ENCODE data around the gene MAPK1.
"Not testable (repeated sequence)": the region's sequence is repeated elsewhere in the genome, so short reads cannot be mapped to it uniquely, and the experiment has no call there.

Gene MAPK1

GRCh38 chr22:21867528-21868266 is at the start of gene MAPK1:
MAPK1 (minus strand) TSS chr22:21867645; CDS start chr22:21867440, 205 bp downstream.
- peak; percentile 85 for DNase-seq

GRCh38 chr22:21916309-21916918 is 49.0 kb upstream of the MAPK1 start:
- no peak for DNase-seq

- DNase-seq = no peak
These were observed 48.3 kb upstream of the MAPK1 start for GRCh38 chr22:21915624-21916308.

DNA sequence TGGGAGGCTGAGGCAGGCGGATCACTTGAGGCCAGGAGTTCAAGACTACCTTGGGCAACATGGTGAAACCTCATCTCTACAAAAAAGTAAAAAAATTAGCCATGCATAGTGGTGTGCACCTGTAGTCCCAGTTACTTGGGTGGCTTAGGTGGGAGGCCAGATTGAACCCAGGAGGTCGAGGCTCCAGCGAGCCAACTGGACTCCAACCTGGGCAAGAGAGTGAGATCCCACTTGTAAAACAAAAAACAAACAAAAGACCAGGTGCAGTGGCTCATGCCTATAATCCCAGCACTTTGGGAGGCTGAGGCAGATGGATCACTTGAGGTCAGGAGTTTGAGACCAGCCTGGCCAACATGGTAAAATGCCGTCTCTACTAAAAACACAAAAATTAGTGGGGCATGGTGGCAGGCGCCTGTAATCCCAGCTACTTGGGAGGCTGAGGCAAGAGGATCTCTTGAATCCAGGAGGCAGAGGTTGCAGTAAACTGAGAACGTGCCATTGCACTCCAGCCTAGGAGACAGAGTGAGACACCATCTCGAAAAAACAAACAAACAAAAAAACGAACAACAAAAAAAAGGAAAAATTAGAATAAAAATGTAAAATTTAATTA is 46.7 kb upstream of the MAPK1 start:
- DNase-seq = not testable (repeated sequence)

GRCh38 chr22:21910367-21910766 is 42.9 kb upstream of the MAPK1 start:
- DNase-seq = not testable (repeated sequence)

DNA sequence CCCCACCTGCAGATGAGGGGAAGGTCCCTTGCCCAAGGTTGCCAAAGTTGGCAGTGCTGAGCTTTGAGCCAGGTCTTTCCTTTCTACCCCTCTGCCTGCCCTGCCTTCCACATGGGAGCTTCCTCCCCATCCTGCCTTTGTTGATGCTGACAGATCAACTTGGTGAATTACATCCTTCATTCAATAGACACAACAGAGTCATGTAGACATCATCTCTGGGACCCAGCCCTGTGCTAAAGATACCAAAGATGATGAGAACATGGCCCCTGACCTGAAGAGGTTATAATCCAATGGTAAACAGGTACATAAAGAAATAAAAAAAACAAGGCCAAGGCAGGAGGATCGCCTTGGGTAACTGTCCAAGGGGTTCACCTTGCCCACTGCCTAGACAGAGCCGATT is 42.4 kb upstream of the MAPK1 start:
- no peak for DNase-seq

DNA sequence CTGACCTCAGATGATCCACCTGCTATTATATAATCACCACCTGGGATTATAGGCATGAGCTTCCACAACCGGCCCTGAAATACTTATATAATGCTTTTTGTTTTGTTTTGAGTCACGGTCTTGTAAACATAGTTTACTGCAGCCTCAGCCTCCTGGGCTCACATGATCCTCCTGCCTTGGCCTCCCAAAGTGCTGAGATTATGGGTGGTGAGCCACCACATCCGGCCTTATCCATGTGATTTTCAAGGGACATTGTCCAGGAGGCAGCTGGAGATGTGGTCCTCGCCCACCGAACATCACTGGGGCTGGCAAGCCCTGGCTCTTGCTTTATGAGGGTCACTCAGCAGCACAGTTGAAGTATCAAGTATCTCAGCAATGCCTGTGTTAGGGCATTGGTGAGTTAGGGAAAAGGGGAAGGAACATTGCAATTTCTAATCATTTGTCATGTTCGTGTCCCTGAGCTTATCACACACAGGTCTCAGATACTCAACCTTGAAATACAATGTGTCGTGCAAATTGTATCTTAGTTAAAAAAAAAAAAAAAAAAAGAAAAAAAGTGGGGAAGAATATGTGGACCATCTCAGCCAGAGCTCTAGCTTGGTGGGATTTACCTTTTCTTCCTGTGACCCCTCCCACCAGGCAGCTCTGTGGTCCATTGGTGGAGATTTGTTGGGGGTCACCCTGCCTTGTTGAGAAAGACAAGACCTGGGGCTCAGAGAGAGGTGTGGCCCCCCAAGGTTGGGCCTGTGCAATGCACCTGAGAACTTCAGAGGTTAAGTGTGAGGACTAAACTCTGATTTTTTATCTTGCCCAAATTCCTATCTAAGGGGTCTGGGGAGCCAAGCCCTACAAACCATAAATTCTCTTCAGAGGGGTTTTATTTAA is 40.4 kb upstream of the MAPK1 start:
- DNase-seq = no peak

DNA sequence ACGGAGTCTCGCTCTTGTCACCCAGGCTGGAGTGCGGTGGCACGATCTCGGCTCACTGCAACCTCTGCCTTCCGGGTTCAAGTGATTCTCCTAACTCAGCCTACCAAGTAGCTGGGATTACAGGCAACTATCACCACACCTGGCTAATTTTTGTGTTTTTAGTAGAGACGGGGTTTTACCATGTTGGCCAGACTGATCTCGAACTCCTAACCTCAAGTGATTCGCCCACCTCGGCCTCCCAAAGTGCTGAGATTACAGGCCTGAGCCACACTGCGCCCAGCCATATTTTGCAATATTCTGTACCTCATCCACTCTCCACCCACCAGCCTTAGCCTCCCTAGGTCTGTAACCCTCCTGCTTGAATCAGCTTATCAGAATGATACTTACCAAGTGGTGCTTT is 37.8 kb upstream of the MAPK1 start:
- DNase-seq = not testable (repeated sequence)

DNA sequence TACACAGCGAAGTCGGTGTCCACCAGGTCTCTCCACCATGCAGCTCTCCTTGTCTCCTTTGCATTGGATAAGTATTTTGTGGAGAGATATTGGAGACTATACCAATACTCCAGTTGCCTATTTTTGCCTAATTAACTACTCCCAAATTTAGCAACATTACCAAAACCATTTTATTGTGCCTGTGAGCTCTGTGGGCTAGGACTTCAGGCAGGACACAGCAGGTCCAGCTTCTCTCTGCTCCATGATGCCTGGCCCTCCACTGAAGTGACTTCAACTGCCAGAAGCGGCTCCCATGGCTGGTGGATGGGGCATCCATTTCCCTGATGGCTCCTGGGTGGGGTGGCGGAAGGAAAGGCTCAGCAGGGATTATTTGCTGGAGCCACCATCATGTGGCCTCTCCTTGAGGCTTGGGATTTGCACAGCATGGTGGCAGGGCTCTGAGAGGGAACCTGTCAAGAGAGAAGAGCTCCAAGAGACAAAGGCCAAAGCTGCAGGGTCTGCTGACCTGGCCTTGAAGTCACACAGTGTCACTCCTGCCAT is 36.9 kb upstream of the MAPK1 start:
- no peak for DNase-seq

- no peak for DNase-seq
These were observed 35.8 kb upstream of the MAPK1 start for GRCh38 chr22:21903283-21903682.

DNA sequence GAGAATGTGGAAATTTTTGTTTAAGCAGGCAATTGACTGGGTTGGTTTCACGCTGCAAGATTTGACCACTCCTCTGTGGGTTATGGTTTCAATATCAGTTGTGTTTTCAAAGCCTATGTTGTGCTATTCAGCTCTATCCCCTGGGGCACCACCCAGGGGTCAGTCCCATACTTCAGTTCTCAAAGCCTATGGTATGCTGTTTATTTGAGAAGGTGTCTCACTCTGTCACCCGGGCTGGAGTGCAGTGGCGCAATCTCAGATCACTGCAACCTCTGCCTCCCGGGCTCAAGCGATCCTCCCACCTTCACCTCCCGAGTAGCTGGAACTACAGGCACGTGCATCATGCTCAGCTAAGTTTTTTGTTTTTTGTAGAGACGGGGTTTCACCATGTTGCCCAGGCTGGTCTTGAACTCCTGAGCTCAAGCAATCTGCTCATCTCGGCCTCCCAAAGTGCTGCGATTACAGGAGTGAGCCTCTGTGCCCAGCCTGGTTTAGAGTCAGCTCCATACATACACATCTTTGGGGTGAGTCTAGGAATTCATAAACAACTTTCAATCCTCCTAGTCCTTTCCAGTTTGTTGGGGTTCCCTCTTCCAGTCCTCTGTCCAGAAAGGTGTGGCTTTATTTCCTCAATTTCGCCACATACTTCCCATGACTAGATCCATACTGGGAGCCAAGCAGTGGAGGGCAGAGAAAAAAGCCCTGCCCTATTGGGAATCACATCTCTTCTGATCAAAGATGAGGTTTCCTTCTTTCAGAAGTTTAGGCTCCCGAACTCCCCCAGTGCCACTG is 35.0 kb upstream of the MAPK1 start:
- DNase-seq = no peak

DNA sequence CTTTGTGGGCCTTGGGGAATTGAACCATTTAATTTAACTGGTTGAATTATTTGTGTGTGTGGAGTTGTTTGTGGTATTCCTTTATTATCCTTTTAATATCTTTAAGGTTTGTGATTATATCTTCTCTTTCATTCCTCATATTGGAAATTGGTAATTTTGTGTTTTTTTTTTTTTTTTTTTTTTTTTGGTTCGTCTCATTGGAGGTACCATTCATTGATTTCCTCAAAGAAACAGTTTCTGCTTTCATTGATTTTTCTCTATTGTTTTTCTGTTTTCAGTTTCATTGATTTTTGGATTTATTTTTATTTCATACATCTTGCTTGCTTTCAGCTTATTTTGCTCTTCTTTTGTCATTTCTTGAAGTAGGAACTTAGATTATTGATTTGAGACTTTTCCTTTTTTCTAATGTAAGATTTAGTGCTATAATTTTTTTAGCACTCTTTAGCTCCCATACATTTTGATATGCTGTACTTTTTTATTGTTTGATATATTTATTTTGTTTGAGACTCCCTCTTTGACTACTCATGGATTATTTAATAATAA is 31.0 kb upstream of the MAPK1 start:
- DNase-seq = no peak

- DNase-seq = no peak
These were observed 29.6 kb upstream of the MAPK1 start for GRCh38 chr22:21896951-21897513.

DNA sequence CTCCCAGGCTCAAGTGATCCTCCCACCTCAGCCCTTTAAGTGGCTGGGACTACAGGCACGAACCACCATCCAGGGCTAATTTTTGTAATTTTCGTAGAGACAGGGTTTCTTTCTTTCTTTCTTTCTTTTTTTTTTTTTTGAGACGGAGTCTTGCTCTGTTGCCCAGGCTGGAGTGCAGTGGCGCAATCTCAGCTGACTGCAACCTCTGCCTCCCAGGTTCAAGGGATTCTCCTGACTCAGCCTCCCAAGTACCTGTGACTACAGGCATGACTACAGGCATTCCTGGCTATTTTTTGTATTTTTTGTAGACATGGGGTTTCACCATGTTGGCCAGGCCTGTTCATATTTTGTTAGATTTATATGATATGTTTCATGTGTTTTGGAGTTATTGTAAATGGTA is 28.8 kb upstream of the MAPK1 start:
- DNase-seq = not testable (repeated sequence)

DNA sequence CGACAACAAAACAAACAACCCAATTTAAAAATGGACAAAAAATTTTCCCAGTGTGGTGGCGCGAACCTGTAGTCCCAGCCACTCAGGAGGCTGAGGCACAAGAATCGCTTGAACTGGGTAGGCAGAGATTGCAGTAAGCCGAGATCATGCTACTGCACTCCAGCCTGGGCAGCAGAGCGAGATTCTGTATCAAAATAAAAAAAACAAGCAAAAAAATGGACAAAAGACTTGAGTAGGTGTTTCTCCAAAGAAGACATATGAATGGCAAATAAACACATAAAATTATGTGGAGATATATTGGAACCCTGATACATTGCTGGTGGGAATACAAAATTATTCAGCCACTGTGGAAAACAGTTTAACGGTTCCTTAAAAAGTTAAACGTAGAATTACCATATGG is 27.4 kb upstream of the MAPK1 start:
- DNase-seq = no peak

- DNase-seq = no peak
These were observed 22.0 kb upstream of the MAPK1 start for GRCh38 chr22:21889251-21889990.

DNA sequence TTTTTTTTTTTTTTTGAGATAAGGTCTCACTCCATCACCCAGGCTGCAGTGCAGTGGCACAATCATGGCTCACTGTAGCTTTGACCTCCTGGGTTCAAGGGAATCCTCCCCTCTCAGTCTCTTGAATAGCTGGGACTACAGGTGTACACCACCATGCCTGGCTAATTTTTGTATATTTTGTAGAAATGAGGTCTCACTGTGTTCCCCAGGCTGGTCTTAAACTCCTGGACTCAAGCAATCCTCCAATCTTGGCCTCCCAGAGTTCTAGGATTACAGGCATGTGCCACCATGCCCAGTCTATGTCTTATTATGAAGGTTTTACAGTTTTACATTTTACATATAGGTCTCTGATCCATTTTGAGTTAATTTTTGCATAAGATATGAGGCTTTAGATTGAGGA is 20.4 kb upstream of the MAPK1 start:
- DNase-seq = no peak

DNA sequence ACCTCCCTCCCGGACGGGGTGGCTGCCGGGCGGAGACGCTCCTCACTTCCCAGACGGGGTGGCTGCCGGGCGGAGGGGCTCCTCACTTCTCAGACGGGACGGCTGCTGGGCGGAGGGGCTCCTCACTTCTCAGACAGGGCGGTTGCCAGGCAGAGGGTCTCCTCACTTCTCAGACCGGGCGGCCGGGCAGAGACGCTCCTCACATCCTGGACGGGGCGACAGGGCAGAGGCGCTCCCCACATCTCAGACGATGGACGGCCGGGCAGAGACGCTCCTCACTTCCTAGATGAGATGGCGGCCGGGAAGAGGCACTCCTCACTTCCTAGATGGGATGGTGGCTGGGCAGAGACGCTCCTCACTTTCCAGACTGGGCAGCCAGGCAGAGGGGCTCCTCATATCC is 16.5 kb upstream of the MAPK1 start:
- not testable (repeated sequence) for DNase-seq

DNA sequence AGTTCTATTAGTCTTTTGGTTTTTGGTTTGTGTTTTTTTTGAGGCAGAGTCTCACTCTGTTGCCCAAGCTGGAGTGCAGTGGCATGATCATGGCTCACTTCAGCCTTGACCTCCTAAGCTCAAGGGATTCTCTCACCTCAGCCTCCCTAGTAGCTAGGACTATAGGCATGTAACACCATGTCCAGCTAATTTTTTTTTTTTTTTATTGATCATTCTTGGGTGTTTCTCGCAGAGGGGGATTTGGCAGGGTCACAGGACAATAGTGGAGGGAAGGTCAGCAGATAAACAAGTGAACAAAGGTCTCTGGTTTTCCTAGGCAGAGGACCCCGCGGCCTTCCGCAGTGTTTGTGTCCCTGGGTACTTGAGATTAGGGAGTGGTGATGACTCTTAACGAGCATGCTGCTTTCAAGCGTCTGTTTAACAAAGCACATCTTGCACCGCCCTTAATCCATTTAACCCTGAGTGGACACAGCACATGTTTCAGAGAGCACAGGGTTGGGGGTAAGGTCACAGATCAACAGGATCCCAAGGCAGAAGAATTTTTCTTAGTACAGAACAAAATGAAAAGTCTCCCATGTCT is 15.4 kb upstream of the MAPK1 start:
- not testable (repeated sequence) for DNase-seq

Data from NCI-H345 (cell line).